ENCODE measurements around the gene SHISA7. TPM values are rescaled to one million over a fixed set of nuclear protein-coding genes. Genes with fewer than 3 reads are reported as not detected.

Gene SHISA7
- total RNA-seq, 4 donors from 2014 or later = not detected

- Histone ChIP-seq H3K27me3 (no peaks in the 10 kb centered on the region), H3K9me3 (no peaks in the 10 kb centered on the region), H3K4me1 (peaks cover 0 to 23% (median 2%) of the 10 kb centered on the region in 4 donors), H3K27ac (no peak overlapping the region), H3K4me3 (no peak overlapping the region), H3K36me3 (peaks cover 0 to 17% (median 0%) of the 10 kb centered on the region in 3 donors)
- no peak for TF ChIP-seq POLR2A (IDR thresholded peaks at IDR 0.05)
- no peak for DNase-seq
These were observed 14.8 kb upstream of the SHISA7 start for GRCh38 chr19:55457683-55458457.

GRCh38 chr19:55456347-55456746, 13.2 kb upstream of the SHISA7 start:
- Histone ChIP-seq H3K4me1 (peaks cover 0 to 38% (median 7%) of the 10 kb centered on the region in 4 donors), H3K4me3 (no peak overlapping the region), H3K9me3 (no peaks in the 10 kb centered on the region), H3K27ac (no peak overlapping the region), H3K27me3 (peaks cover 0 to 14% of the 10 kb centered on the region in 2 donors), H3K36me3 (peaks cover 0 to 17% (median 0%) of the 10 kb centered on the region in 3 donors)
- TF ChIP-seq CTCF (IDR thresholded peaks at IDR 0.05) = no peak
- TF ChIP-seq POLR2A (IDR thresholded peaks at IDR 0.05) = no peak
- DNase-seq = no peak

GRCh38 chr19:55455576-55456235, 12.6 kb upstream of the SHISA7 start:
- no peak for DNase-seq
- no peak overlapping the region for H3K27ac ChIP-seq
- no peaks in the 10 kb centered on the region for H3K9me3 ChIP-seq
- no peak for TF ChIP-seq CTCF (IDR thresholded peaks at IDR 0.05)
- TF ChIP-seq POLR2A (IDR thresholded peaks at IDR 0.05) = no peak
- peaks cover 0 to 37% (median 9%) of the 10 kb centered on the region in 4 donors for H3K4me1 ChIP-seq
- no peak overlapping the region for H3K4me3 ChIP-seq
- H3K36me3 ChIP-seq = peaks cover 0 to 17% (median 0%) of the 10 kb centered on the region in 3 donors
- H3K27me3 ChIP-seq = peaks cover 0 to 20% of the 10 kb centered on the region in 2 donors

GRCh38 chr19:55454787-55455243, 11.7 kb upstream of the SHISA7 start:
- Histone ChIP-seq H3K4me1 (peaks cover 0 to 31% (median 9%) of the 10 kb centered on the region in 4 donors), H3K36me3 (peaks cover 0 to 17% (median 0%) of the 10 kb centered on the region in 3 donors), H3K4me3 (no peak overlapping the region), H3K27me3 (peaks cover 0 to 21% of the 10 kb centered on the region in 2 donors), H3K9me3 (no peaks in the 10 kb centered on the region), H3K27ac (no peak overlapping the region)
- TF ChIP-seq POLR2A (IDR thresholded peaks at IDR 0.05) = no peak
- TF ChIP-seq CTCF (IDR thresholded peaks at IDR 0.05) = peak in 4 of 6 experiments; percentile 42 to 53 (median 50)
- DNase-seq = no peak

- Histone ChIP-seq H3K9me3 (no peaks in the 10 kb centered on the region), H3K4me1 (peaks cover 0 to 24% (median 9%) of the 10 kb centered on the region in 4 donors), H3K27me3 (peaks cover 0 to 26% of the 10 kb centered on the region in 2 donors), H3K27ac (no peak overlapping the region), H3K4me3 (no peak overlapping the region), H3K36me3 (peaks cover 0 to 17% (median 0%) of the 10 kb centered on the region in 3 donors)
- DNase-seq = no peak
- TF ChIP-seq CTCF (IDR thresholded peaks at IDR 0.05) (no peak), POLR2A (IDR thresholded peaks at IDR 0.05) (no peak)
These were observed 10.6 kb upstream of the SHISA7 start for GRCh38 chr19:55453511-55454260.
